IPS DF 4.7 (cell line): ENCODE results near the gene NBAS.

Source experiments
- DNase-seq: peaks from one replicate; pipeline ENCODE4 v3.0.0-alpha.2; 2013; ENCODE audit warnings: low spot score; ENCODE audit errors: extremely low read depth

The NBAS gene

GRCh38 chr2:15311201-15311907, 249.8 kb downstream of the NBAS start:
- no peak for DNase-seq

GRCh38 chr2:15307526-15307925, 253.6 kb downstream of the NBAS start:
- DNase-seq, result no peak

- no peak for DNase-seq
These were observed 254.4 kb downstream of the NBAS start for GRCh38 chr2:15306706-15307105.

GRCh38 chr2:15303874-15304273, 257.3 kb downstream of the NBAS start:
- DNase-seq, result no peak

GRCh38 chr2:15302154-15302553, 259.0 kb downstream of the NBAS start:
- DNase-seq, result no peak

- no peak for DNase-seq
These were observed 260.2 kb downstream of the NBAS start for GRCh38 chr2:15300624-15301573.

GRCh38 chr2:15299904-15300520, 261.1 kb downstream of the NBAS start:
- no peak for DNase-seq

GRCh38 chr2:15298770-15299169, 262.4 kb downstream of the NBAS start:
- DNase-seq, result no peak

- DNase-seq, result no peak
These were observed 267.7 kb downstream of the NBAS start for GRCh38 chr2:15293262-15293937.

- no peak for DNase-seq
These were observed 273.5 kb downstream of the NBAS start for GRCh38 chr2:15287447-15288184.

- DNase-seq, result no peak
These were observed 276.5 kb downstream of the NBAS start for GRCh38 chr2:15284614-15285013.

GRCh38 chr2:15281681-15282080, 279.5 kb downstream of the NBAS start:
- no peak for DNase-seq

- DNase-seq, result no peak
These were observed 281.8 kb downstream of the NBAS start for GRCh38 chr2:15279201-15279876.

- DNase-seq, result no peak
These were observed 282.8 kb downstream of the NBAS start for GRCh38 chr2:15278296-15278695.

- DNase-seq, result no peak
These were observed 285.8 kb downstream of the NBAS start for GRCh38 chr2:15275346-15275745.

- no peak for DNase-seq
These were observed 287.7 kb downstream of the NBAS start for GRCh38 chr2:15273452-15273851.

- DNase-seq, result no peak
These were observed 288.2 kb downstream of the NBAS start for GRCh38 chr2:15272942-15273341.

GRCh38 chr2:15271941-15272542, 289.1 kb downstream of the NBAS start:
- no peak for DNase-seq

GRCh38 chr2:15271276-15271675, 289.9 kb downstream of the NBAS start:
- DNase-seq, result no peak

GRCh38 chr2:15269043-15269442, 292.1 kb downstream of the NBAS start:
- no peak for DNase-seq
